ENCODE measurements around the gene CALCOCO1.

The CALCOCO1 gene

GRCh38 chr12:53746592-53747092, 19.4 kb upstream of the CALCOCO1 start:
- H3K4me3 Mint-ChIP-seq, result peak overlapping the region in 1 of 2 donors; percentile 26
- peaks cover 8 to 18% of the 10 kb centered on the region in 2 donors for H3K4me1 Mint-ChIP-seq
- H3K36me3 Mint-ChIP-seq, result no peaks in the 10 kb centered on the region
- DNase-seq (peak; percentile 68), ATAC-seq (replicated peaks) (peak; percentile 36 to 50)
- H3K27me3 Mint-ChIP-seq, result peaks cover 40 to 44% of the 10 kb centered on the region in 2 donors
- H3K27ac Mint-ChIP-seq, result no peak overlapping the region
- H3K9me3 Mint-ChIP-seq, result no peaks in the 10 kb centered on the region

DNA sequence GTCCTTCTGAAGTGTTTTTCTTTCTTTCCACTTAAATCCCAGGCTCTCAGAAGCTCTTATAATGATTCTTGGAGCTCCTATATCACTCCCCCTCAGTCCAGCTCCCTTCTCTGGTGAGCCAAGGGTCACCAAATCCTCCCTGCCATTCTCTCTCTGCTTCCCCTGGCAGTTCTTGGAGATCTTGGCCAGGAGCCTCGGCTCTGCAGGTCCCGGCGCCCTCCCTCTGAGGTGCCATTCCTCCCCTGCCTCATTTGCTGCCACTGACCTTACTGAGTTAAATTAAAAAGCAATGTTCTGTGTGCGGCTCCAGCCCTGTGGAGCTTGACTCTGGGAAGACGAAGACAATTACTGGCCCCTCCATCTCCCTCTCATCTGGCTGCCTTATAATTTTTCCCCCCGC, 17.5 kb upstream of the CALCOCO1 start:
- no peaks in the 10 kb centered on the region for H3K9me3 Mint-ChIP-seq
- H3K27ac Mint-ChIP-seq, result no peak overlapping the region
- no peaks in the 10 kb centered on the region for H3K36me3 Mint-ChIP-seq
- no peak overlapping the region for H3K4me3 Mint-ChIP-seq
- peaks cover 10 to 18% of the 10 kb centered on the region in 2 donors for H3K4me1 Mint-ChIP-seq
- no peak for ATAC-seq (replicated peaks)
- no peak for DNase-seq
- H3K27me3 Mint-ChIP-seq, result peaks cover 41 to 44% of the 10 kb centered on the region in 2 donors

DNA sequence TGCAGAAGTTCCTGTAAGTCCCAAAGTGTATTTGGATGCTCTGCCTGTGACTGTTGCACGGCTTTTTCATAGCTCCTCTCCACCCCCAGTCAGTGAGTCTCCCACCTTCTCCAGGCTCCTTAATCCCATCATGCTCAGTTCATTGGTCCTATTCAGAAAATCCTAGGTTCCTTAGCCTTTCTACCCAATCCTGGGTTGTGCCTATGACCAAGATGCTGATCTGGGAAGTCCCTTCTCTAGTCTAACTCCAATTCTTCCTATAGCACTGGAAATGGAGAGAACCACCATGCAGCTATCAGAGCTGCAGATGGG, 16.8 kb upstream of the CALCOCO1 start:
- peaks cover 17 to 24% of the 10 kb centered on the region in 2 donors for H3K4me1 Mint-ChIP-seq
- no peak for ATAC-seq (replicated peaks)

DNA sequence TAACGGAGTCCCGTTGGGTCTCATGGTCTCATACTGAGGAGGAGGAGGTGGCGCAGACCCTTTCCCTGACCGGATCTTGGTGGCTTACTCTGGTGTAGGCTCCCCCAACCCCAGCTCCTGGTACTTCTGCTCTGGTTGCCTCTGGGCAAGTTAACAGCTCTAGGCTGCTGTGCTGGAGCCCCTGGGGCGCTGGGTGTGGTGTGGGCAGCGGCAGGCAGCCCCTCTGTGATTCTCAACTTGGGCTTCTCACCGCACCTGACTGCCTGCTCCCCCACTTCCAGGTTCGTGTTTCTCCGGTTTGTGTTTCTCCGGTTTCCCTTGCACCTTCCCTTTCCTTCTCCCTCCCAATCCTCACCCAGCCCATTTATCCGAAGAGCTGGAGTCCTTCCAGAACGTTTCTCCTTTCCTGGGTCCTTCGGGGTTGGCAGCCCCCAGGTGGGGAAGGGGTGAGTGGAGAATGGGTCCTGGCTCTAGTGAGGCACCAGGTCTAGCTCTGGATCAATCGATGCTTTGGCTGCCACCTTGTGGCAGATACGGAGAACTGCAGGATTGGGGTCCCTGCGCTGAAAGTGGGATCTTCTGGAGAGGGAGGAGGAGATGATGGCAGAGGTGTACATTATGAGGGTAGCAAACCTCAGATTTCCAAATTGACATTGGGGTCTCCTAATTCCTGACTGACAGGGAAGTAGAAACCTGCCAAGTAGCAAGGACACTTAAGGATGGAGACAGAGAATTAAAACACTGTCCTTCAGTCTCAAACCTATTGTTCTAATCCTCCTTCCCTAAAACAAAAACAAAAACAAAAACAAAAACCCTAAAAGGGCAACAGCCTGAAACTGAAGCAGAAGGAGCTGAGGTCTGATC, 16.2 kb upstream of the CALCOCO1 start:
- Mint-ChIP-seq H3K27ac (no peak overlapping the region), H3K9me3 (no peaks in the 10 kb centered on the region), H3K4me1 (peaks cover 22 to 30% of the 10 kb centered on the region in 2 donors), H3K27me3 (peaks cover 53 to 56% of the 10 kb centered on the region in 2 donors), H3K4me3 (peak overlapping the region; percentile 63 to 75), H3K36me3 (no peaks in the 10 kb centered on the region)
- ATAC-seq (replicated peaks) (peak; percentile 70), DNase-seq (peak; percentile 51)

More for the DNA sequence above, 16.8 kb upstream of the CALCOCO1 start:
- H3K36me3 Mint-ChIP-seq, result no peaks in the 10 kb centered on the region
- no peak for DNase-seq
- no peak overlapping the region for H3K4me3 Mint-ChIP-seq
- H3K9me3 Mint-ChIP-seq, result no peaks in the 10 kb centered on the region
- H3K27ac Mint-ChIP-seq, result no peak overlapping the region
- H3K27me3 Mint-ChIP-seq, result peaks cover 47 to 50% of the 10 kb centered on the region in 2 donors

DNA sequence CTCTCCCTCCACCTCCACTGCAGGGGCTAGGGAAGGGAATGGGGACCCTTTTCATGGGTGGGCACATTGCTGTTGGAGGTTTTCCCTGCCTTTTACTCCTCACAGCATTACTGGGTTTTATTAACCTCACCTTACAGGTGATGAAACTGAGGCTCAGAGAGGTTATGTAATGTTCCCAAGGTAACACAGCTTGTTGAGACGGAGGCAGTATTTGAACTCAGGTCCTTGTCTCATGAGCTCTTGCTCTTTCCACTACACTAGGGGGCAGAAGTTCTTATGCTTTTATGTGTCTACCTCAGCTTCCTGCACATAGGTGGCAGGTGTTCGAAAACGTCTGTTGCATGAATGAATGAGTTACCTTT, 12.9 kb upstream of the CALCOCO1 start:
- ATAC-seq (replicated peaks) (no peak), DNase-seq (no peak)
- H3K4me3 Mint-ChIP-seq, result no peak overlapping the region
- H3K4me1 Mint-ChIP-seq, result peaks cover 21 to 28% of the 10 kb centered on the region in 2 donors
- no peaks in the 10 kb centered on the region for H3K36me3 Mint-ChIP-seq
- peaks cover 72 to 76% of the 10 kb centered on the region in 2 donors for H3K27me3 Mint-ChIP-seq
- no peaks in the 10 kb centered on the region for H3K9me3 Mint-ChIP-seq
- H3K27ac Mint-ChIP-seq, result no peak overlapping the region

DNA sequence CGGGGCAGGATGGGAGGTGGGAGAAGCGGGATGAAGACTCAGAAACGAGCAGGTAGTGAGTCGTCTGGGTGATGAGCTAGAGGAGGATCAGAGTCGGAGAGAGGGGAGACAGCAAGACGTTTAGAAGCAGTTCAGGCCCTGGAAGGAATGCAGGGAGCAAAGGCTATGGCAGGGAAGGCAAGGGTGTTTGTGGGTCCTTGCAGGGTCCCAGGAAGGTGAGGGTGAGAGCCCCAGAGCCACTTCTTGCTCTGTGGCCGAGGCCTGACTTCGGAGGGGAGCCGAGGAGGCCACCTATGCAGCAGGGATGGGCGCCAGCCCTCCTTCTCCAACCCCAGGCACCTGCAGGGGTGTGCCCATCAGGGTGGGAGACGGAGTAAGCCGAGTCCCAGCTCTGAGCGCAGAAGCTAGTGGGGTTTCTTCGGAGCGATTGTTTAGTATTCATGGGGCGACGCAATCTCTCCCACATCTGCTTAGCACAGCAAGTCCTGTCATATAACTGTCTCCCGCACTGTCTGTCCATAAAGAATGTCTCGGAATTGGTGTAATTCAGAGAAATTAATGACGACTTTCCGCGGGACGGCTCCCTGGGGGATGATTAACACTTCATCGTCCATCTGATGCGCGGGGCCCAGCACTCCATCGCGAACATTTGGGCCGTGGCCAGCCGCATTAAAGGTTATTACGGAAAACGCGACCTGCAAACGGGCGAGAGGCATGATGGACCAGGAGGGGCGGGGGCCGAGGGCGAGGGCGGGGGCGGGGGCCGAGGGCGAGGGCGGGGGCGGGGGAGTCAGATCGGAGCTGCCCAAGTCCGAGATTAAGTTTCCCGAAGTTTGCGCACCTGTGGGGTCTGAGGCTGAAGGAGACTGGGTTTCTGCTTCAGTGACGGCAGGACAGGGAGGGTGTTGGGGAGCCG, 12.2 kb upstream of the CALCOCO1 start:
- Mint-ChIP-seq H3K4me1 (peaks cover 21 to 28% of the 10 kb centered on the region in 2 donors), H3K27me3 (peaks cover 71 to 76% of the 10 kb centered on the region in 2 donors), H3K27ac (no peak overlapping the region), H3K36me3 (no peaks in the 10 kb centered on the region), H3K4me3 (peak overlapping the region; percentile 52 to 66), H3K9me3 (no peaks in the 10 kb centered on the region)
- peak; percentile 21 to 26 for ATAC-seq (replicated peaks)
- no peak for DNase-seq

DNA sequence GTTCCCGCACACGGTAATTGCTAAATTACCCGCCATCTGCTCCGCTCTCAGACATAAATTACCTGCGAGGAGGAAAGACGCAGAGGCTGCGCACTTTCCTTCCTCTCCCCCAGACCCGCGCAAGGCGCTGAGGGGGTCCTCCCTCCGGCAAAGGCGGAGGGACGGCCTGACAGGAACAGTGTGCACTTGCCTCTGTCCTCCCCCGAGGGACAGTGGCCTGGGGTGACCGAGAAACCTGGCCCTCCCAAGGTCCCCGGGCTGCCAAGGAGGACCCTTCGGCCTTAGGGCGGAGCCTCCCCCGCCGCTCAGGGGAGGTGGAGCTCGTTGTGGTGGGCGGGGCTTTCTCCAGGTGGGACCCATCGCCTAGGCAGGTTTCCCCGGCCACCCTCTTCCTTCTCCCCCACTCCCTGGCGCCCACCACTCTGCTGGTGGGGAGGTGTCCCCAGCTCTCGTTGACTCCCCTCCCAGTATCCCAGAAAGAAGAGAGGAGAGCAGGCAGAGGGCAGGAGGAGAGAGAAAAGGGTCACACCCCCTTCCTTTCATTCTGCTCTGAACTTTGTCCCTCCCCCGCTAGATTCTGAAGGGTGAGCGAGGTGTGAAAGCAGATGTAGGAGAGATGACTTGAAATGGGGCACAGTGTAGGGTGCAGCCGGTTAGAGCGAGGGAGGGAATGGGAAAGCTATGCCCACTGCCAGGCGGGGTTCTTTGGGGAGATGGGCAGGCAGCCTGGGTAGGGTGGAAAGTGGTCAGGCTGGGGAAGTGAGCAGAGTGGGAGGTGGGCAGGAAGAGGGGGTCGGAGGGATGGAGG, 11.4 kb upstream of the CALCOCO1 start:
- Mint-ChIP-seq H3K4me3 (peak overlapping the region; percentile 52 to 66), H3K9me3 (no peaks in the 10 kb centered on the region), H3K27me3 (peaks cover 68 to 73% of the 10 kb centered on the region in 2 donors), H3K4me1 (peaks cover 20 to 25% of the 10 kb centered on the region in 2 donors), H3K36me3 (no peaks in the 10 kb centered on the region), H3K27ac (peak overlapping the region; percentile 89)
- DNase-seq (no peak), ATAC-seq (replicated peaks) (peak; percentile 41 to 55)

DNA sequence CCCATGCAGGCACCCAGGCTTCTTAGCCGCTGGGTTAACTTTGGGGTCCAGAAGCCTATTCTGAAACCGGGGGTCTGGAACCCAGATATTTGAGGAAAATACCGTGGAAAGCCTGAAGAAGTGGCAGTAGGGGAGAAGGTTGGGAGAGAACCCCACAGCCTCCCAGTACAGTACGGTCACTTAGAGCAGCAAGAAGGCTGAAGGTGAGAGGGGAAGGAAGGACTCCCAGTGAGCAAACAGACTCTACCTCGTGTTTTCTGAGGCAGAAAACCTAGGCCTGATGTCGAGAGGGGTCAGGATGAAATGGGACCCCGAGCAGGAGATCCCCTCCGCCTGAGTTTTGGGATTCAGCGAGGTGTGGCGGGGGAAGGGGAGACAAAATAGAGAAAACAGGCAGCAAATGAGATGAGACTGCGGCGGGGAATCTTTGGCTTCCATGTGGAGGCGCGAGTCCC, 10.7 kb upstream of the CALCOCO1 start:
- Mint-ChIP-seq H3K4me1 (peaks cover 15 to 19% of the 10 kb centered on the region in 2 donors), H3K36me3 (no peaks in the 10 kb centered on the region), H3K9me3 (no peaks in the 10 kb centered on the region), H3K27me3 (peaks cover 65 to 70% of the 10 kb centered on the region in 2 donors), H3K4me3 (peak overlapping the region; percentile 52 to 66), H3K27ac (no peak overlapping the region)
- DNase-seq (no peak), ATAC-seq (replicated peaks) (no peak)

- Mint-ChIP-seq H3K9me3 (no peaks in the 10 kb centered on the region), H3K4me3 (no peak overlapping the region), H3K4me1 (peaks cover 15 to 19% of the 10 kb centered on the region in 2 donors), H3K27ac (no peak overlapping the region), H3K27me3 (peaks cover 60 to 67% of the 10 kb centered on the region in 2 donors), H3K36me3 (no peaks in the 10 kb centered on the region)
- DNase-seq, result no peak
- ATAC-seq (replicated peaks), result no peak
Measured at GRCh38 chr12:53737093-53737808, 10.0 kb upstream of the CALCOCO1 start.

DNA sequence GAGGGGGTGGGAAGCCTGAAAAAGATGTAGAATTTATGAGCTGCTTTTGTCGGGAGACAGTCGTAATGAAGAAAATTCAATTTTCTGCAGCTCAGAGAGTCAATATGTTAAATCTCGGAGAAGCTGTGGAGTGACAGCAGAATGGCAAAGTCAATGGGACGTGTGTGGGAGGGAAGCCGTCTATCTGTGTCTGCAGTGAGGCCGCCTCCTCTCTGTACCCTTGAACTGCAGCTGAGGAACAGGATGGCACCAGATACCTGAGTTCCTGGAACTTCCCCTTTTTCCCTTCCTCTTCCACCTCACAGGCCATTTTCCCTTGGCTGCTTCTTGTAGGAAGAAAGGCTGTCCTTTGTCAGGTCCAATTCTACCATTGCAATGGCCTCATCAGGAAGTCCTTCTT, 9.3 kb upstream of the CALCOCO1 start:
- DNase-seq (no peak), ATAC-seq (replicated peaks) (no peak)
- no peaks in the 10 kb centered on the region for H3K9me3 Mint-ChIP-seq
- no peak overlapping the region for H3K27ac Mint-ChIP-seq
- no peaks in the 10 kb centered on the region for H3K36me3 Mint-ChIP-seq
- peaks cover 15 to 19% of the 10 kb centered on the region in 2 donors for H3K4me1 Mint-ChIP-seq
- H3K27me3 Mint-ChIP-seq, result peaks cover 58 to 64% of the 10 kb centered on the region in 2 donors
- H3K4me3 Mint-ChIP-seq, result no peak overlapping the region

- DNase-seq (no peak), ATAC-seq (replicated peaks) (no peak)
- H3K27me3 Mint-ChIP-seq, result peaks cover 58 to 64% of the 10 kb centered on the region in 2 donors
- peaks cover 15 to 19% of the 10 kb centered on the region in 2 donors for H3K4me1 Mint-ChIP-seq
- no peak overlapping the region for H3K4me3 Mint-ChIP-seq
- H3K36me3 Mint-ChIP-seq, result no peaks in the 10 kb centered on the region
- no peak overlapping the region for H3K27ac Mint-ChIP-seq
- no peaks in the 10 kb centered on the region for H3K9me3 Mint-ChIP-seq
Measured at GRCh38 chr12:53735556-53735955, 8.3 kb upstream of the CALCOCO1 start.

DNA sequence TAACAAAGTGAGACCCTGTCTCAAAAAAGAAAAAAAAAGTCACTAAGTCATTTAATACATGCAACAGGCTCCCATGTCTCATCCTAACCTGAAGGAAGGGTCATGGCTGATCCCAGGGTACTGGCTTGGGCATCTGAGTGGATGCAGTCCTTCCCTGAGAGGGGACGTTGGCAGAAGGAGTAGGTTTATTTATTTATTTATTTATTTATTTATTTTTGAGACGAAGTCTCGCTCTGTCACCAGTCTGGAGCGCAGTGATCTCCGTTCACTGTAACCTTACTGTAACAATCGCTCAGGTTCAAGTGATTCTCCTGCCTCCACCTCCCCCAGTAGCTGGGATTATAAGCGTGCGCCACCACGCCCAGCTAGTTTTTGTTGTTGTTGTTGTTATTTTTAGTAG, 7.2 kb upstream of the CALCOCO1 start:
- Mint-ChIP-seq H3K27ac (no peak overlapping the region), H3K27me3 (peaks cover 55 to 61% of the 10 kb centered on the region in 2 donors)
- no peak for ATAC-seq (replicated peaks)

DNA sequence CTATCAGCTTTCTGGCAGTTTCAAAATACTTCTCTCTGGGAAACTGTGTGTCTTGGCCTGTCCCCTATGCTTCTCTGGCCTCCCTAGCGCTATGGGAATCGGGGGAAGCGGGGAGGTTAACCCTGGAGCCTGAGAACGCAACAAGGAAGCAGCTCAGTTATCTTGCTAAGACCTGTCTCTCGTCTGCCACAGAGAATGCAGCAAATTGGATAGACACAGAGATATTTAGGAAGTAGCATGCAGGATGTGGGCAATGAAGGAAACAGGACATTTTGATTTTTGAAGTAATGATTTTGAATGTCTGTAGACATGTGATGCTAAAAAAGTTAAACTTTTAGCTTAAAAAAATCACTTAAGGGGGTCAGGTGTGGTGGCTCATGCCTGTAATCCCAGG, 6.6 kb upstream of the CALCOCO1 start:
- H3K27me3 Mint-ChIP-seq, result peaks cover 49 to 55% of the 10 kb centered on the region in 2 donors
- DNase-seq (no peak), ATAC-seq (replicated peaks) (no peak)
- no peak overlapping the region for H3K4me3 Mint-ChIP-seq
- H3K36me3 Mint-ChIP-seq, result no peaks in the 10 kb centered on the region
- peaks cover 7 to 8% of the 10 kb centered on the region in 2 donors for H3K4me1 Mint-ChIP-seq
- H3K27ac Mint-ChIP-seq, result no peak overlapping the region
- no peaks in the 10 kb centered on the region for H3K9me3 Mint-ChIP-seq

More for the DNA sequence above, 7.2 kb upstream of the CALCOCO1 start:
- H3K4me1 Mint-ChIP-seq, result peaks cover 13 to 14% of the 10 kb centered on the region in 2 donors
- DNase-seq, result no peak
- no peak overlapping the region for H3K4me3 Mint-ChIP-seq
- no peaks in the 10 kb centered on the region for H3K36me3 Mint-ChIP-seq
- H3K9me3 Mint-ChIP-seq, result no peaks in the 10 kb centered on the region
